HG02885 (cell line): ENCODE results near the gene KIAA0513.

Experiments used
- ATAC-seq: cut with Tn5 transposase; IDR thresholded peaks from one replicate; pipeline ENCODE4 v1.9.1; 2021; ENCODE audit warnings: mild to moderate bottlenecking; ENCODE audit not compliant: unreplicated experiment, poor library complexity

KIAA0513 gene

GRCh38 chr16:85066346-85066885 lies 38.8 kb downstream of the KIAA0513 start:
- ATAC-seq, result no peak

- no peak for ATAC-seq
Observed at GRCh38 chr16:85067024-85067423, 39.4 kb downstream of the KIAA0513 start.

GRCh38 chr16:85067426-85067825 lies 39.8 kb downstream of the KIAA0513 start:
- no peak for ATAC-seq

- ATAC-seq, result no peak
Observed at GRCh38 chr16:85068746-85069145, 41.2 kb downstream of the KIAA0513 start.

GRCh38 chr16:85069171-85069570 lies 41.6 kb downstream of the KIAA0513 start:
- ATAC-seq, result no peak

GRCh38 chr16:85072076-85072860 lies 44.7 kb downstream of the KIAA0513 start:
- no peak for ATAC-seq

GRCh38 chr16:85072947-85073346 lies 45.4 kb downstream of the KIAA0513 start:
- ATAC-seq, result no peak

GRCh38 chr16:85074225-85074914 lies 46.8 kb downstream of the KIAA0513 start:
- no peak for ATAC-seq

- no peak for ATAC-seq
Observed at GRCh38 chr16:85075236-85075924, 47.8 kb downstream of the KIAA0513 start.

- ATAC-seq, result no peak
Observed at GRCh38 chr16:85077039-85077438, 49.4 kb downstream of the KIAA0513 start.

- ATAC-seq, result no peak
Observed at GRCh38 chr16:85077576-85078125, 50.1 kb downstream of the KIAA0513 start.

- no peak for ATAC-seq
Observed at GRCh38 chr16:85078226-85078625, 50.6 kb downstream of the KIAA0513 start.

GRCh38 chr16:85078952-85079351 lies 51.4 kb downstream of the KIAA0513 start:
- ATAC-seq, result no peak

- ATAC-seq, result no peak
Observed at GRCh38 chr16:85079785-85080570, 52.4 kb downstream of the KIAA0513 start.

GRCh38 chr16:85081038-85081437 lies 53.4 kb downstream of the KIAA0513 start:
- no peak for ATAC-seq

- ATAC-seq, result no peak
Observed at GRCh38 chr16:85081765-85082164, 54.2 kb downstream of the KIAA0513 start.

GRCh38 chr16:85082173-85083050 lies 54.8 kb downstream of the KIAA0513 start:
- ATAC-seq, result no peak

GRCh38 chr16:85083051-85083639 lies 55.5 kb downstream of the KIAA0513 start:
- no peak for ATAC-seq
